Measurements from ENCODE around the gene METTL9. TPM values are rescaled to one million over a fixed set of nuclear protein-coding genes. Genes with fewer than 3 reads are reported as not detected.

Gene METTL9
- total RNA-seq, 1 experiment from 2014 or later: 41.4 TPM

- Histone ChIP-seq H3K4me2 (ENCODE audit: low read length) (peak overlapping the region; percentile 73), H3K27ac (ENCODE audit: low read depth, low read length) (no peak overlapping the region), H3K4me3 (replicated peaks in 1 of 2; ENCODE audit: low read depth in 1 of 2, low read length in 2 of 2) (peak overlapping the region in 1 of 2 experiments; percentile 19; a peak in 2 of 4 replicates), H3K9me2 (ENCODE audit: insufficient read depth) (no peaks in the 10 kb centered on the region), H3K36me3 (ENCODE audit: control insufficient read depth in 1 of 2, insufficient read depth in 2 of 2, low read length in 2 of 2) (no peaks in the 10 kb centered on the region), H3K4me1 (ENCODE audit: control insufficient read depth in 1 of 2, insufficient read depth in 2 of 2, low read length in 2 of 2) (peaks cover 0 to 17% of the 10 kb centered on the region in 2 experiments; a peak in 2 of 4 replicates), H2AFZ (ENCODE audit: low read depth, low read length, poor library complexity, severe bottlenecking) (peak overlapping the region; percentile 93), H4K20me1 (ENCODE audit: insufficient read depth) (no peaks in the 10 kb centered on the region), H3K9ac (ENCODE audit: low read length) (peak overlapping the region; percentile 37), H3K9me3 (ENCODE audit: control insufficient read depth in 1 of 2, insufficient read depth in 1 of 2, low read depth in 1 of 2, low read length in 2 of 2) (no peaks in the 10 kb centered on the region), H3K79me2 (ENCODE audit: insufficient read depth, low read length) (no peaks in the 10 kb centered on the region), H3K27me3 (ENCODE audit: insufficient read depth, low read length) (no peaks in the 10 kb centered on the region)
- CTCF ChIA-PET: interaction anchor here (1.0 to 1.8 kb wide), 2 partner anchors 12 to 254 kb away, joined by 3 to 4 read pairs; no protein-coding TSS in a partner anchor
- intact Hi-C loops (cut with micrococcal nuclease): loop anchor here (2.0 to 10.0 kb wide), 3 partner anchors 254 to 770 kb away; no protein-coding TSS in a partner anchor
- RAD21 ChIA-PET (ENCODE audit: low non-redundant PET in 1 of 2, low total read pairs in 2 of 2, uncharacterized antibody in 2 of 2, unreplicated experiment in 2 of 2): no interaction called here
- DNase-seq (ENCODE audit: low read depth, low spot score) (peak; percentile 53), ATAC-seq (peak; percentile 93)
- TSS peak; percentile 52 for BruUV-seq (replicated peaks)
- POLR2A ChIA-PET: no interaction called here
- TF ChIP-seq POLR2A (IDR thresholded peaks at IDR 0.05; ENCODE audit: borderline replicate concordance, extremely low read depth, insufficient read depth, insufficient read length) (no peak), ZFX (IDR thresholded peaks at IDR 0.05) (no peak; the same call in 1 of the 2 replicates), CBX3 (IDR thresholded peaks at IDR 0.05; ENCODE audit: low read depth) (no peak), CTCF (IDR thresholded peaks at IDR 0.05 in 2 of 3, conservative IDR thresholded peaks at IDR 0.05 in 1 of 3; ENCODE audit: borderline replicate concordance in 1 of 3, insufficient read depth in 1 of 3, low read depth in 2 of 3, low read length in 2 of 3) (peak; percentile 92 to 97 (median 96)), RAD21 (IDR thresholded peaks at IDR 0.05; ENCODE audit: low read depth) (peak; percentile 97), EZH2phosphoT487 (IDR thresholded peaks at IDR 0.05; ENCODE audit: borderline replicate concordance) (no peak), SP1 (IDR thresholded peaks at IDR 0.05; ENCODE audit: low read depth) (no peak), EZH2 (IDR thresholded peaks at IDR 0.05) (no peak), POLR2AphosphoS5 (IDR thresholded peaks at IDR 0.05; ENCODE audit: low read depth, low read length) (peak; percentile 37; the same call in 1 of the 2 replicates), ZNF274 (IDR thresholded peaks at IDR 0.05; ENCODE audit: low read depth, low read length) (no peak), YY1 (IDR thresholded peaks at IDR 0.05; ENCODE audit: extremely low read depth, insufficient replicate concordance, low read depth, low read length) (peak; percentile 28), EGR1 (IDR thresholded peaks at IDR 0.05; ENCODE audit: low read depth) (no peak), SRF (IDR thresholded peaks at IDR 0.05; ENCODE audit: low read depth) (no peak), FOSL1 (IDR thresholded peaks at IDR 0.05; ENCODE audit: low read depth) (no peak), JUND (IDR thresholded peaks at IDR 0.05) (no peak), TCF7L2 (IDR thresholded peaks at IDR 0.05; ENCODE audit: borderline replicate concordance, extremely low read depth, insufficient read depth, insufficient read length) (no peak), SIN3A (IDR thresholded peaks at IDR 0.05; ENCODE audit: low read depth) (no peak), ELF1 (IDR thresholded peaks at IDR 0.05; ENCODE audit: borderline replicate concordance, low read depth) (peak; percentile 54), CEBPB (IDR thresholded peaks at IDR 0.05; ENCODE audit: low read depth) (no peak)
- TF ChIP-seq, protein P1, sequence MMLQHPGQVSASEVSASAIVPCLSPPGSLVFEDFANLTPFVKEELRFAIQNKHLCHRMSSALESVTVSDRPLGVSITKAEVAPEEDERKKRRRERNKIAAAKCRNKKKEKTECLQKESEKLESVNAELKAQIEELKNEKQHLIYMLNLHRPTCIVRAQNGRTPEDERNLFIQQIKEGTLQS (IDR thresholded peaks at IDR 0.05): no peak
- TF ChIP-seq, protein P2, sequence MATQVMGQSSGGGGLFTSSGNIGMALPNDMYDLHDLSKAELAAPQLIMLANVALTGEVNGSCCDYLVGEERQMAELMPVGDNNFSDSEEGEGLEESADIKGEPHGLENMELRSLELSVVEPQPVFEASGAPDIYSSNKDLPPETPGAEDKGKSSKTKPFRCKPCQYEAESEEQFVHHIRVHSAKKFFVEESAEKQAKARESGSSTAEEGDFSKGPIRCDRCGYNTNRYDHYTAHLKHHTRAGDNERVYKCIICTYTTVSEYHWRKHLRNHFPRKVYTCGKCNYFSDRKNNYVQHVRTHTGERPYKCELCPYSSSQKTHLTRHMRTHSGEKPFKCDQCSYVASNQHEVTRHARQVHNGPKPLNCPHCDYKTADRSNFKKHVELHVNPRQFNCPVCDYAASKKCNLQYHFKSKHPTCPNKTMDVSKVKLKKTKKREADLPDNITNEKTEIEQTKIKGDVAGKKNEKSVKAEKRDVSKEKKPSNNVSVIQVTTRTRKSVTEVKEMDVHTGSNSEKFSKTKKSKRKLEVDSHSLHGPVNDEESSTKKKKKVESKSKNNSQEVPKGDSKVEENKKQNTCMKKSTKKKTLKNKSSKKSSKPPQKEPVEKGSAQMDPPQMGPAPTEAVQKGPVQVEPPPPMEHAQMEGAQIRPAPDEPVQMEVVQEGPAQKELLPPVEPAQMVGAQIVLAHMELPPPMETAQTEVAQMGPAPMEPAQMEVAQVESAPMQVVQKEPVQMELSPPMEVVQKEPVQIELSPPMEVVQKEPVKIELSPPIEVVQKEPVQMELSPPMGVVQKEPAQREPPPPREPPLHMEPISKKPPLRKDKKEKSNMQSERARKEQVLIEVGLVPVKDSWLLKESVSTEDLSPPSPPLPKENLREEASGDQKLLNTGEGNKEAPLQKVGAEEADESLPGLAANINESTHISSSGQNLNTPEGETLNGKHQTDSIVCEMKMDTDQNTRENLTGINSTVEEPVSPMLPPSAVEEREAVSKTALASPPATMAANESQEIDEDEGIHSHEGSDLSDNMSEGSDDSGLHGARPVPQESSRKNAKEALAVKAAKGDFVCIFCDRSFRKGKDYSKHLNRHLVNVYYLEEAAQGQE (IDR thresholded peaks at IDR 0.05; ENCODE audit: low read depth): no peak
- TF ChIP-seq, protein P3, sequence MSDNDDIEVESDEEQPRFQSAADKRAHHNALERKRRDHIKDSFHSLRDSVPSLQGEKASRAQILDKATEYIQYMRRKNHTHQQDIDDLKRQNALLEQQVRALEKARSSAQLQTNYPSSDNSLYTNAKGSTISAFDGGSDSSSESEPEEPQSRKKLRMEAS (IDR thresholded peaks at IDR 0.05): peak; percentile 80
These were observed 44.4 kb upstream of the METTL9 start for GRCh38 chr16:21554795-21555585.
